Measurements from ENCODE around the gene LDB3. TPM values are rescaled to one million over a fixed set of nuclear protein-coding genes. Genes with fewer than 3 reads are reported as not detected.
"Not testable (repeated sequence)": the region's sequence is repeated elsewhere in the genome, so short reads cannot be mapped to it uniquely, and the experiment has no call there.

Gene LDB3, protein sequence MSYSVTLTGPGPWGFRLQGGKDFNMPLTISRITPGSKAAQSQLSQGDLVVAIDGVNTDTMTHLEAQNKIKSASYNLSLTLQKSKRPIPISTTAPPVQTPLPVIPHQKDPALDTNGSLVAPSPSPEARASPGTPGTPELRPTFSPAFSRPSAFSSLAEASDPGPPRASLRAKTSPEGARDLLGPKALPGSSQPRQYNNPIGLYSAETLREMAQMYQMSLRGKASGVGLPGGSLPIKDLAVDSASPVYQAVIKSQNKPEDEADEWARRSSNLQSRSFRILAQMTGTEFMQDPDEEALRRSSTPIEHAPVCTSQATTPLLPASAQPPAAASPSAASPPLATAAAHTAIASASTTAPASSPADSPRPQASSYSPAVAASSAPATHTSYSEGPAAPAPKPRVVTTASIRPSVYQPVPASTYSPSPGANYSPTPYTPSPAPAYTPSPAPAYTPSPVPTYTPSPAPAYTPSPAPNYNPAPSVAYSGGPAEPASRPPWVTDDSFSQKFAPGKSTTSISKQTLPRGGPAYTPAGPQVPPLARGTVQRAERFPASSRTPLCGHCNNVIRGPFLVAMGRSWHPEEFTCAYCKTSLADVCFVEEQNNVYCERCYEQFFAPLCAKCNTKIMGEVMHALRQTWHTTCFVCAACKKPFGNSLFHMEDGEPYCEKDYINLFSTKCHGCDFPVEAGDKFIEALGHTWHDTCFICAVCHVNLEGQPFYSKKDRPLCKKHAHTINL
- total RNA-seq (7.1 TPM), polyA plus RNA-seq (8.2 TPM)

DNA sequence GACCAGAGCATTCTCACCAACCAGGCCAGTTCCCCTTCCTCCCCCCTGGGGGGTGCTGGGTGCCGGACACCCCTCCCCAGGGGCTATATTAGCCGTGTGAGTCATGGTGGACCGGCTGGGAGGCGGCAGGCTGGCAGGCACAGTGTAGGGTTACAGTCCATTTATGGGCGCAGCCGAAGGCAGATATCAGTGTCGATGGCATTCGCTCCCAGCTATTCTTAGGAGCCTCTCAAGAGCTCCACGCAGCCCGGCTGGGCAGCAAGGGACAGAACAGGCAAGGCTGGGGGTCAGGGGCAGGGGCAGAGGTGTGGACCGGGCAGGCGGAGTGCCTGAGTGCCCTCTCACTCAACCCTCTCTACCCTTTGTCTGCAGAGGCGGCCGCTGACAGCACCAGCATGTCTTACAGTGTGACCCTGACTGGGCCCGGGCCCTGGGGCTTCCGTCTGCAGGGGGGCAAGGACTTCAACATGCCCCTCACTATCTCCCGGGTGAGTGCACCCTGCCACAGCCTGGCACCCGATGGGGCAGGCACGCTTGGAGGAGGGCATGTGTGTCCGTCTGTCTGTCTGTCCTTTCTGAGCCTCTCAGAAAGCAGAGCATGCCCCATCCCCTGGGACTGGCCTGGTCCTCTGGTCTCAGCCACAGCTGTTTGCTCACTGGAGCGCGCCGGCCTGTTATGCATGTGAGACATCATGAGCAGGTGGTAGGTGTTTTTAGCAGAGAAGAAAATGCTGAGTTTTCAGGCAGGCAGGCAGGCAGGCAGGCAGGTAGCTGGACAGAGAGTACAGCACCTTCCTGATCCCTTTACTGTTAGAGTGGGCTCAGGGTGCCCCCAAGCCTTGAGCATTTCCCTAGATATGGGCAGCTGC lies at the start of gene LDB3:
TSS of gene LDB3 (plus strand) at position 215 of the 869 bp plus-strand sequence. CDS start at position 396, 181 bp downstream.
- Histone ChIP-seq H3K4me1 (ENCODE audit: insufficient read depth) (no peaks in the 10 kb centered on the region), H3K36me3 (ENCODE audit: insufficient read depth) (no peaks in the 10 kb centered on the region), H3K4me3 (ENCODE audit: low read depth, low read length) (no peak within 1 kb of the TSS), H3K27ac (ENCODE audit: low read depth) (no peak within 1 kb of the TSS)
- WGBS, result 48% methylated on average over 23 of the region's 23 CpGs
- no peak for DNase-seq (ENCODE audit: extremely low spot score)

DNA sequence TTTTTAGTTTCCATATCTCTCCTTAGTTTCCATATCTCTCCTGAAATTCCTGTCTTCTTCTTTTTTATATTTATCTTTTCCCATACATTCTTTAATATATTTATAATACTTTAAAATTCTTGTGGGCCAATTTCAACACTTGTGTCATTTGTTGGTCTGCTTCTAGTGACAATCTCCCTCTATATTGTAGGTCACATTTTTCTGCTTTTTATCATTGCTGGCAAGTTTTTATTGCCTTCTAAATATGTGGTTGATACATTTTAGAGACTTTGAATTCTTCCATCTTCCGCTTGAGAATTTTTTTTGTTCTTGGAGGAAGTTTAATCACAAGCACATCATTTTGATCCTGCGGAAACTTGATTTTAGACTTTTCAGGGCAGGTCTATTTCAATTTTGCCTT lies 40.0 kb upstream of the LDB3 start:
- WGBS, result 74% methylated on average over 2 of the region's 2 CpGs

DNA sequence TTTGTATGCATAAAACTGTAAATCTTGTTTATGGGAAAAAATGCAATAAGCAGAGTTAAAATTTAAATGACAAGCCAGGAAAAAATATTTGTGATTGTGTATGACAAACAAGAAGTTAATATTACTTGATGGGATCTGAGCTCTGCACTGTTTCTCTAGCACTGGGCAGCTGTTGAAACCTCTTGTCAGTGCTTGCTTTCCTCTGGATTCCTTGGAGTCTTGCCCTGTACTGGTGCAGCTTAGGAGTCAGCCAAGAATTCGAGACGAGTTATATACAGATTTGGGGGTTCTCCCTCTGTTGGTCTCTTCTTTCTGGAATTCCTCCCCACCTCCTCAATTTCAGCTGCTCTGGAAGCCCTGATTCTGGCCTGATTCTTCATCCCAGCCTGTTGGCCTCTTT lies 38.2 kb upstream of the LDB3 start:
- H3K4me1 ChIP-seq (ENCODE audit: insufficient read depth), result no peaks in the 10 kb centered on the region
- DNase-seq (ENCODE audit: extremely low spot score), result no peak
- no peak overlapping the region for H3K27ac ChIP-seq (ENCODE audit: low read depth)
- no peaks in the 10 kb centered on the region for H3K36me3 ChIP-seq (ENCODE audit: insufficient read depth)
- H3K4me3 ChIP-seq (ENCODE audit: low read depth, low read length), result no peak overlapping the region
- 11% methylated on average over 2 of the region's 2 CpGs for WGBS

More for the DNA sequence above, 40.0 kb upstream of the LDB3 start:
- H3K4me1 ChIP-seq (ENCODE audit: insufficient read depth), result no peaks in the 10 kb centered on the region
- no peak overlapping the region for H3K27ac ChIP-seq (ENCODE audit: low read depth)
- DNase-seq (ENCODE audit: extremely low spot score), result no peak
- H3K4me3 ChIP-seq (ENCODE audit: low read depth, low read length), result no peak overlapping the region
- H3K36me3 ChIP-seq (ENCODE audit: insufficient read depth), result no peaks in the 10 kb centered on the region

DNA sequence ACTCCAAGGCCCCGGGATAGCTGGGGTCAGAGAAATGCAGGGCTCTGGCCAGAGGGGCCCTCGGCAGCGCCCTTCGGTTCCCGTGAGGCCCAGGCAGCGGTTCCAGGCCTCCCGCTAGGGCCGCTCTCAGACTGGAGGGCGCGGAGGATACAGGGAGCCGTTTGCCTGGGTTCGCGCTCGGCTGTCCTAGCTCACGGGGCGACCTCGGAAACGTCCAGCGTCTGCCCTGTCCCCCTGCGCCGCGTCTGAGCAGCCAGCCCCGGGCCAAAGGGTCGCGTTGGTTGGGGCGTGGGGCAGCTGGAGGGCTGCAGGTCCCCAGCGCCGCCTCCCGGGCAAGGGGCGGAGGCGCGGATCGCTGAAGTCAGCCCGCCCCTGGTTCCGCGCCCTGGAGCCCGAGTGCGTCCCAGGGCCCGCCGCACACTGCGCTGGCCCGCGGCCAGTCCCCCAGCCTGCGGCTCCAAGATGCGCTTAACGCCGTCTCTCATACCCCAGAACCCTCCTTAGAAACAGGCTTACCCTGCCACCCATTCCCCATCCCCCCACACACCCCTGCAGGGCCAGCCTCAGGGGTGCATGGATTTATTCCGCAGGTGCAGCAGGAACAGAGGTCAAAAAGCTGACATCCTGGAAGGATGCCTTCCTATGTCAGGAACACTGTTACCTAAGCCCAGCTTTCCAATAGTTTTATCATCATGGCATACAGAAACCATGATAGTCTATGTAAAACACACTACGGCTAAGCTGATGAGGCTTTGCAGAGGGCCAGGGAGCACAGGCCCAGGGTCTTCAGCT lies 36.1 kb upstream of the LDB3 start:
- no peak for DNase-seq (ENCODE audit: extremely low spot score)
- WGBS, result 13% methylated on average over 49 of the region's 49 CpGs
- H3K4me3 ChIP-seq (ENCODE audit: low read depth, low read length), result peak overlapping the region; percentile 45
- no peaks in the 10 kb centered on the region for H3K4me1 ChIP-seq (ENCODE audit: insufficient read depth)
- no peak overlapping the region for H3K27ac ChIP-seq (ENCODE audit: low read depth)
- no peaks in the 10 kb centered on the region for H3K36me3 ChIP-seq (ENCODE audit: insufficient read depth)

DNA sequence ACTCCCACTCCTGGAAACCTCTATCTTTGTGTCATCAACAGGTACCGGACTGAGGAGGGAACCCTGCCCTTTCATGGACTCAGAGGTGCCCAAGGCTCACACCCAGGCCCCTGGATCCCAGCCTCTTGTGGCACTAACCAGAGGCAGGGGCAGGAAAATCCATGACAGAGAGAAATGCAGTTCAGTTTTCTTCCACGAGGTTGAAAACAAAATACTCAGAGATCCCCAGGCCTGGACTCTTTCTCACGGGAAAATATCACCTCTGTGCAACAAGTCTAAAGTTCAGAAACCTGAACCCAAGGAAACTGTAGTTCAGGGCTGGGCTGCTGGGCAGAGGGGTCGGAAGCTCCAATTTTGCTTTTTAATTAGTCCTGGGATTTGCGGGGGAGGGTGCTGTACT lies 35.4 kb upstream of the LDB3 start:
- no peak overlapping the region for H3K4me3 ChIP-seq (ENCODE audit: low read depth, low read length)
- no peak for DNase-seq (ENCODE audit: extremely low spot score)
- H3K27ac ChIP-seq (ENCODE audit: low read depth), result no peak overlapping the region
- H3K4me1 ChIP-seq (ENCODE audit: insufficient read depth), result no peaks in the 10 kb centered on the region
- 68% methylated on average over 5 of the region's 5 CpGs for WGBS
- no peaks in the 10 kb centered on the region for H3K36me3 ChIP-seq (ENCODE audit: insufficient read depth)

DNA sequence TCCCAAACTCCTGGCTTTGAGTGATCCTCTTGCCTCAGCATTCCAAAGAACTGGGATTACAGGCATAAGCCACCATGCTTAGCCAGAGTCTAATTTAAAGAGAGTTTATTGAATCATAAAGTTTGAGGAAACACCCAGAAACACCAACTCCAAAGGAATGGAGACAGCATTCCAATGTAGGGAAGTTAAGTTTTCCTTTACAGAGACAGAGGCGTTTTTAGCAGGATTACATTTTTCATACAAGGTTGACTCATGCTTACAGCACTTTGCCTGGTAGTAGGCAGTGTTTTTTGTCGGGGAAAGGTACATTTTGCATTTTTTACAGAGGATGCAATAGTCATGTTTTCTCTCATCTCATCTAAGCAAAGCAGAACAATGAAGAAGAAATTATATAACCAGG lies 32.9 kb upstream of the LDB3 start:
- no peak for DNase-seq (ENCODE audit: extremely low spot score)

DNA sequence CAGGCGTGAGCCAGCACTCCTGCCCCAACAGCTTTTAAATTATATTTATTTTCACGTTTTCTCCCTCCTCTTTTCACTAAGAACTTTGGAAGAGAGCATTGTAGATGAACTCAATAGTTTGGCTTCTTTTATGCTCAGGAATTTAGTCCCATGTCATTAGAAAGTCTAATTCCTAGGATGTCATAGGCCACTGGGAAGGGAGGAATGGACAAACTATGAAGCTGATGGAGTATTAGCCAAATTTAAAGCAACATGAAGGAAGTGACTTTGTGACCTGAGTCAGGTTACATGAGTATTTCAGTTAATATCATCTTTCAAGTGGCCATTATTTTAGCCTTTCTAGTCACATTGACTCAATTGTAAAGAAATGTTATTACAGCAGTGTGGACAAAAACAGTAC lies 32.0 kb upstream of the LDB3 start:
- WGBS, result 83% methylated on average over 2 of the region's 2 CpGs
- H3K4me1 ChIP-seq (ENCODE audit: insufficient read depth), result no peaks in the 10 kb centered on the region
- no peaks in the 10 kb centered on the region for H3K36me3 ChIP-seq (ENCODE audit: insufficient read depth)
- H3K4me3 ChIP-seq (ENCODE audit: low read depth, low read length), result no peak overlapping the region
- DNase-seq (ENCODE audit: extremely low spot score), result no peak
- no peak overlapping the region for H3K27ac ChIP-seq (ENCODE audit: low read depth)

More for the DNA sequence above, 32.9 kb upstream of the LDB3 start:
- Histone ChIP-seq H3K4me1 (ENCODE audit: insufficient read depth) (no peaks in the 10 kb centered on the region), H3K4me3 (ENCODE audit: low read depth, low read length) (no peak overlapping the region), H3K36me3 (ENCODE audit: insufficient read depth) (no peaks in the 10 kb centered on the region), H3K27ac (ENCODE audit: low read depth) (no peak overlapping the region)
- 47% methylated on average over 2 of the region's 2 CpGs for WGBS

DNA sequence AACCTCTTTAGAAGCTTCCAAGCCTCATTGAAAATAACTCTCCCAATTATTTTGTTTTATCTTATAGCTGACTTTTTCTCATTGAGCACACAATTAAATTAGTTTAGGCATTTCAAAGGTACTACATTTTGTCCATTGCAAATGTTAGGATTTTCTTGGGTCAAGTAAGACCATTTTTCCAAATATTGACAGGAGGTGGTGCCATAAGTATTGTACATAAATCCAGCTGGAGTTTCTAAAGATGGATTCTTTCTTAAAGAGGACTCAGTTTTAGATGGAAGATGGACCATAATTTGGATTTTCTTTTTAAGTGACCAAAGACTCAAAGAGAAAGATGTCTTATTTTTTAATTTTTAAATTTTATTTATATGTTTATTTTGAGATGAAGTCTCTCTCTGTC lies 26.3 kb upstream of the LDB3 start:
- Histone ChIP-seq H3K27ac (ENCODE audit: low read depth) (no peak overlapping the region), H3K4me3 (ENCODE audit: low read depth, low read length) (no peak overlapping the region), H3K36me3 (ENCODE audit: insufficient read depth) (no peaks in the 10 kb centered on the region), H3K4me1 (ENCODE audit: insufficient read depth) (no peaks in the 10 kb centered on the region)
- no peak for DNase-seq (ENCODE audit: extremely low spot score)

DNA sequence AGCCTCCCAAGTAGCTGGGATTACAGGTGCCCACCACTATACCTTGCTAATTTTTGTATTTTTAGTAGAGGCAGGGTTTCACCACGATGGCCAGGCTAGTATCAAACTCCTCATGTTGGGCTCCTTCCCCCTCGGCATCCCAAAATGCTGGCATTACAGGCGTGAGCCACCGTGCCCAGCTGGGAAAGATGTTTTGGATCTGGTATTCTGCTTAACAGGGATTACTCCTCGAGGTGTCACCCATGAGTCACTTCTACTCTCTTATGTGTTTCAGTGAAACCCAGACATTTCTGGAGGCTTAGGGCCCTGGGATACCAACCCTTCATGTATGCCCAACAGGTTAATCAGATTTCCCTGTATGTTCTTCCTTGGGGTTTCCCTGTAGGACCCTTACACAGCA lies 25.8 kb upstream of the LDB3 start:
- Histone ChIP-seq H3K27ac (ENCODE audit: low read depth) (no peak overlapping the region), H3K36me3 (ENCODE audit: insufficient read depth) (no peaks in the 10 kb centered on the region), H3K4me1 (ENCODE audit: insufficient read depth) (no peaks in the 10 kb centered on the region), H3K4me3 (ENCODE audit: low read depth, low read length) (no peak overlapping the region)
- no peak for DNase-seq (ENCODE audit: extremely low spot score)
- 88% methylated on average over 5 of the region's 5 CpGs for WGBS

DNA sequence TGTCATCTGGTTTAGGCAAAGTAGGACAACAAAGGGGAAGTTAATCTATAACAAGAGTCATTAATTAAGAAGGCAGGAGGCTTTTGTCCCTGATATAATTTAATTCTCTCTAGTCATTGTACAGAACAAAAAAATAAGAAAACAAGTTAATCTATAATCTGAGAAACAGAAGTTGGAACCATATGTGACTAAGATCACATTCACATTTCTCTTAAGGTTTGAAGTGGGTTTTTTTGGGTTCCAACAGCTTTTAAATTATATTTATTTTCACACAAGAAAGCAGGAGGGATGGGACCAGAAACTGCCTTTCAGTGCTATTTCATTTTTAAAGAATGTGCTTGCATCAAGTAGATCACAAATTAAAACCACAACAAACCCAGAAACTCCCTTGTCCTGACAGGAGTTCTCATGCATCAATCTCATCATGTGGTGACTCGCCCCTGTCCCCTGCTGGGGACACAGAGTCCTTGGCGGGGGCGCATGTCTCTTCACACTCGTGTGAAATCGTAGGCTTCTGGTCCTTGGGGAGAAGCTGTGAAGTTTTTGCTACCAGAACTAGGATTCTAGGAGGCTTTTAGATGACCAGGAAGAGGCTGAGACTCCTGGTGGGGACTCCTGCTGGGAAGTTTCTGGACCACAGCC lies 24.0 kb upstream of the LDB3 start:
- H3K36me3 ChIP-seq (ENCODE audit: insufficient read depth), result no peaks in the 10 kb centered on the region
- H3K4me3 ChIP-seq (ENCODE audit: low read depth, low read length), result no peak overlapping the region
- WGBS, result 85% methylated on average over 5 of the region's 5 CpGs
- DNase-seq (ENCODE audit: extremely low spot score), result no peak
- no peaks in the 10 kb centered on the region for H3K4me1 ChIP-seq (ENCODE audit: insufficient read depth)
- H3K27ac ChIP-seq (ENCODE audit: low read depth), result no peak overlapping the region

DNA sequence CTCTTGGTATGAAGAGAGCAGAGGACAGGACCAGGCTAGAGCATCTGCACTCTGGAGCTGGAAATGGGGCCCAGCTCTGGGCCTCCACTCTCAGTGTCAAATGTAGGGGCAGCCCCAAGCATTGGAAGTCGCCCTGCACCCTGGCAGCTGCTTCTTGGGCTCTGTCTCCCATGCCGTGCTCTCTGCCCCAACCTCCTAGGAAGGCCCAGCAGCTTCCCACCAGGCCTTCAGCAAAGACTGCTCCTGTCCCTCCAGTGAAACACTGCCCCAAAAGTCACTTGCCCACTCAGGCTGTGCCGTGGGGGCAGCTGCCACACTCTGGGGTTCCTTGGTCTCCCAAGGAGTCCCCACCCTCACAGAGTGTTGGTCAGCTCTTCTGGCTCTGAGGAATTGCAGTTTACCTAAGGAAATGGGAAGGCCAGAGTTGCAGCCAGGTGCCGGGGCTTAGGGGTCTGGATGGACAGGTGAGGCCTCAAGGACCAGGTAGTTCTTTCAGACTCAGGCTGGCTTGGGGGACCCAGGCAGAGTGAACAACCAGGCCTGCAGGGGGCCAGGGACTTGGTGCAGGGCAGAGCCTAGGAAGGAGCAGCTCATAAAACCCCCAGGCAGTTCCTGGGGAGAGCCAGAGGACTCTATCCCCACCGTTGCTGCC lies 23.4 kb upstream of the LDB3 start:
- no peak for DNase-seq (ENCODE audit: extremely low spot score)
- no peak overlapping the region for H3K27ac ChIP-seq (ENCODE audit: low read depth)

DNA sequence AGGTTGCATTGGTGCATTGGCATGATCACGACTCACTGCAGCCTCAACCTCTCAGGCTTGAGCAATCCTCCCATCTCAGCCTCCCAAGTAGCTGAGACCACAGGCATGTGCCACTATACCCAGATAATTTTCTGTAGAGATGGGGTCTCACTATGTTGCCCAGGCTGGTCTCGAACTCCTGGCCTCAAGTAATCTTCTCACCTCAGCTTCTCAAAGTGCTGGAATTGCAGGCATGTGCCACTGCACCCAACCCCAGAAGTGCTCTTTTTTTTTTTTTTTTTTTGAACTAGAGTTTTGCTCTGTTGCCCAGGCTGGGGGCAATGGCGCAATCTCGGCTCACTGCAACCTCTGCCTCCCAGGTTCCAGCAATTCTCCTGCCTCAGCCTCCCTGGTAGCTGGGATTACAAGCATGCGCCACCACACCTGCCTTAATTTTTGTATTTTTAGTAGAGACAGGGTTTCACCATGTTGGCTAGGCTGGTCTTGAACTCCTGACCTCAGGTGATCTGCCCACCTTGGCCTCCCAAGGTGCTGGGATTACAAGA lies 22.6 kb upstream of the LDB3 start:
- not testable (repeated sequence) for H3K36me3 ChIP-seq (ENCODE audit: insufficient read depth); H3K27ac ChIP-seq (ENCODE audit: low read depth); DNase-seq (ENCODE audit: extremely low spot score); H3K4me1 ChIP-seq (ENCODE audit: insufficient read depth); H3K4me3 ChIP-seq (ENCODE audit: low read depth, low read length)
- over 99% methylated on average over 5 of the region's 5 CpGs for WGBS

More for the DNA sequence above, 23.4 kb upstream of the LDB3 start:
- Histone ChIP-seq H3K4me1 (ENCODE audit: insufficient read depth) (no peaks in the 10 kb centered on the region), H3K4me3 (ENCODE audit: low read depth, low read length) (no peak overlapping the region), H3K36me3 (ENCODE audit: insufficient read depth) (no peaks in the 10 kb centered on the region)
- WGBS, result 93% methylated on average over 5 of the region's 5 CpGs
